Rectal smooth muscle tissue (tissue), 1 donor: Measurements from ENCODE around the gene PPP2R5D.
A peak's percentile ranks its signal among the peaks of the same experiment; 100 is the strongest.
"Not testable (repeated sequence)": the region's sequence is repeated elsewhere in the genome, so short reads cannot be mapped to it uniquely, and the experiment has no call there.

Source experiments
- H3K27ac ChIP-seq: one replicate; pipeline ENCODE4 v1.7.0; 2013; ENCODE audit warnings: low read depth, low read length, inconsistent platforms
- H3K27me3 ChIP-seq: one replicate; pipeline ENCODE4 v1.7.0; 2013; ENCODE audit warnings: low read length; ENCODE audit not compliant: control insufficient read depth, insufficient read depth
- H3K36me3 ChIP-seq: one replicate; pipeline ENCODE4 v1.7.0; 2013; ENCODE audit warnings: low read length; ENCODE audit not compliant: control insufficient read depth, insufficient read depth
- H3K4me1 ChIP-seq: one replicate; pipeline ENCODE4 v1.7.0; 2013; ENCODE audit warnings: low read length; ENCODE audit not compliant: control insufficient read depth, insufficient read depth
- H3K4me3 ChIP-seq: one replicate; pipeline ENCODE4 v1.7.0; 2013; ENCODE audit warnings: low read length
- H3K9ac ChIP-seq: one replicate; pipeline ENCODE4 v1.7.0; 2013; ENCODE audit warnings: low read length

The PPP2R5D gene

GRCh38 chr6:42984924-42985475 lies 630 bp downstream of the PPP2R5D start:
- Histone ChIP-seq H3K4me1 (peaks cover 3% of the 10 kb centered on the region), H3K9ac (peak overlapping the region; percentile 64), H3K27me3 (no peaks in the 10 kb centered on the region)

GRCh38 chr6:42987533-42988451 lies 3.4 kb downstream of the PPP2R5D start:
- H3K9ac ChIP-seq, result no peak overlapping the region
- peaks cover 3% of the 10 kb centered on the region for H3K4me1 ChIP-seq
- peaks cover 9% of the 10 kb centered on the region for H3K36me3 ChIP-seq
- H3K27ac ChIP-seq, result no peak overlapping the region
- H3K4me3 ChIP-seq, result no peak overlapping the region
- no peaks in the 10 kb centered on the region for H3K27me3 ChIP-seq

More at GRCh38 chr6:42984924-42985475, 630 bp downstream of the PPP2R5D start:
- peak overlapping the region; percentile 79 for H3K27ac ChIP-seq
- H3K36me3 ChIP-seq, result peaks cover 2% of the 10 kb centered on the region
- H3K4me3 ChIP-seq, result peak overlapping the region; percentile 60

DNA sequence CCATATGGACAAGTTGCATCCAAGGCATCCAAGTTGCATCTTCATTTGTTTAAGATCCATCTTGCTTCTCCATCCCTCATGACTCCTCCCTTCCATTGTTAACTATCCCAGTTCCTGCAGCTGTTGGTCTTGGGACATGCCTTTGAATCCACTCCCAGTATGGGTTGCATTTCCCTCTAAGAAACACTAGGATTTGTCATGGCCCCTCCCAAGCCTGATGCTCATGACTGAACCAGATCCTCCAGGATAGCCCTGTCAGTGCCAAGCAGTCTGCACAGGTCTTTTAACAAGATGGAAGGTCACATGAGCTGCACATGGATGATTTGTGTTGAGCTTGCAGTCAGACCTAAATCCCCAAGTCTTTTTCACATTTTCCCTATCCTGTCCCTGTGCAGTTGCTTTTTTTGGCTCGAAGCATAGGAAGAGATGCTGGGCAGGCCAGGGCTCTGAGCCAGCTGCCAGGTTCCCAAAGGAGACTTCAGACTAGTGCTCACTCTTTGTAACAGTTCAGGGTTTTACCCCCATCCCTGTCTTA lies 4.2 kb downstream of the PPP2R5D start:
- Histone ChIP-seq H3K4me3 (no peak overlapping the region), H3K27me3 (no peaks in the 10 kb centered on the region), H3K4me1 (peaks cover 3% of the 10 kb centered on the region), H3K9ac (no peak overlapping the region), H3K36me3 (peaks cover 9% of the 10 kb centered on the region), H3K27ac (no peak overlapping the region)

DNA sequence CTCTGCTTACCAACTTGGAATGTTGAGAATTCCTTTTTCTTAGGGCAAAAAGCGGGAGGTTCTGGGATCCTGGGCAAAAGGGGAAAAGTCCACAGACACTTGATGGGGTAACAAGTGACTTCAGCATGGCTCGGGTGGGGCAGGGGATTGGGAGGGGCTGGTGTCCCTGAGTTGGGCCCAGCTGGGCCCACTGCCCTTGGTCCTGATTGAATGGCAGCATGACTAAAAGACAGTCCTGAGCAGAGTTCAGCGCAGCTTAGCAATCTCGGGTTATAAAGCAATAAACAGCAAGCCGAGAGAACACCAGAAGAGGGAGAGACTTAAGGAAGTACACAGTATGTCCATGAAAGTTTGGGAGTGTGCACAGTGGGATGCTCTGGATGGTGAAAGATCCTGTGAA lies 5.6 kb downstream of the PPP2R5D start:
- Histone ChIP-seq H3K27ac (no peak overlapping the region), H3K36me3 (peaks cover 9% of the 10 kb centered on the region), H3K4me3 (no peak overlapping the region)

DNA sequence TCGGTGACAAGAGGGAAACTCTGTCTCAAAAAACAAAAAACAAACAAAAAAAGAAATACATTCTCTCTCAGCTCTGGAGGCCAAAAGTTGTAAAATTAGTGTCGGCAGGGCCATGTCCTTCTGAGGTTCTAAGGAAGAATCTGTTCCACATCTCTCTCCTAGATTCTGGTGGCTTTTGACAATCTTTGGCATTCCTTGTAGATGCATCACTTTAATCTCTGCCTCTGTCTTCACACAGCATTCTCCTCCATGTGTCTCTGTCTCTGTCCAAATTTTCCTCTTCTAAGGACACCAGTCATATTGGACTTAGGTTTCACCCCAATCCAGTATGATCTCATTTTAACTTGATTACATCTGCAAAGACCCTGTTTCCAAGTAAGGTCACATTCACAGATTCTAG lies 9.1 kb downstream of the PPP2R5D start:
- Histone ChIP-seq H3K36me3 (peaks cover 9% of the 10 kb centered on the region), H3K27ac (no peak overlapping the region), H3K4me1 (no peaks in the 10 kb centered on the region)

More for the DNA sequence above, 5.6 kb downstream of the PPP2R5D start:
- Histone ChIP-seq H3K9ac (no peak overlapping the region), H3K4me1 (peaks cover 3% of the 10 kb centered on the region), H3K27me3 (no peaks in the 10 kb centered on the region)

DNA sequence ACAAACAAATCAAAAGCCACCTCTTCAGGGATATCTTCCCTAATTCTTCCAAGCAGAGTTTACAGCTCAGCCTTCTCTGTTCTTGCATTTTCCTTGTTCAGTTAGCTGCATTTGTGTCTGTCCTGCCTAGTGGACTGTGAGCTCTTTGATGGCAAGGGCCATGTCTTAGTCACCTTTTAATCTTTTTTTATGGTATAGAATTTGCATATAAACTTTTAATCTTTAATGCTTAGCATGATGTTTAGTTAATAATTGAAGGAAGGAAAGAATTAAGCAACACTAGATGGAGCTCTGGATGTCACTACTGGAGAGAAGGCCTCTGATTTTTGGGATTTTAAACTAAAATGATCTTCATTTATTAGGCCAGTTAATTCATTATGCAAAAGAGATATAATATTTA lies 12.1 kb downstream of the PPP2R5D start:
- no peaks in the 10 kb centered on the region for H3K27me3 ChIP-seq
- H3K4me1 ChIP-seq, result no peaks in the 10 kb centered on the region
- H3K27ac ChIP-seq, result no peak overlapping the region
- H3K4me3 ChIP-seq, result no peak overlapping the region
- peaks cover 3% of the 10 kb centered on the region for H3K36me3 ChIP-seq
- H3K9ac ChIP-seq, result no peak overlapping the region

More for the DNA sequence above, 9.1 kb downstream of the PPP2R5D start:
- Histone ChIP-seq H3K27me3 (no peaks in the 10 kb centered on the region), H3K4me3 (no peak overlapping the region), H3K9ac (no peak overlapping the region)

- not testable (repeated sequence) for H3K27ac ChIP-seq, H3K27me3 ChIP-seq, H3K4me3 ChIP-seq, H3K4me1 ChIP-seq, H3K9ac ChIP-seq, H3K36me3 ChIP-seq
These were observed 13.8 kb downstream of the PPP2R5D start for GRCh38 chr6:42998205-42998604.

- Histone ChIP-seq H3K27ac (no peak overlapping the region), H3K36me3 (peaks cover 5% of the 10 kb centered on the region), H3K9ac (no peak overlapping the region), H3K4me3 (no peak overlapping the region), H3K27me3 (no peaks in the 10 kb centered on the region), H3K4me1 (no peaks in the 10 kb centered on the region)
These were observed 17.5 kb downstream of the PPP2R5D start for GRCh38 chr6:43001843-43002242.

DNA sequence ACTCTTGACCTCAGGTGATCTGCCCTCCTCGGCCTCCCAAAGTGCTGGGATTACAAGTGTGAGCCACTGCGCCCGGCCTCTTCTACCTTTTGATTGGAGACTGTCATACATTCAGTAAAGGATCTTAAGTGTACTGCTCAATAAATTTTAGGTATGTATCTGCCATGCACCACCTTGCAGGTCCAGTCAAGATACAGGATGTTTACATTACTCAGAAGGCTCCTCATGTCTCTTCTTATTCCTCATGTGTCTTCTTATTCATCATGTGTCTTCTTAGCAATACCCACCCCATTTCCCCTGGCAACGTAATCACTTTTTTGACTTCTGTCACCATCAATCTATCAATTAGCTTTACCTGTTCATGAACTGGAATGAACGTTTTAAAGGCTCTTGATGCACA lies 21.5 kb downstream of the PPP2R5D start:
- H3K4me3 ChIP-seq, result no peak overlapping the region
- H3K9ac ChIP-seq, result no peak overlapping the region
- no peaks in the 10 kb centered on the region for H3K4me1 ChIP-seq
- peaks cover 31% of the 10 kb centered on the region for H3K36me3 ChIP-seq
- no peak overlapping the region for H3K27ac ChIP-seq
- no peaks in the 10 kb centered on the region for H3K27me3 ChIP-seq

GRCh38 chr6:43006251-43006650 lies 21.9 kb downstream of the PPP2R5D start:
- no peak overlapping the region for H3K9ac ChIP-seq
- H3K36me3 ChIP-seq, result peaks cover 31% of the 10 kb centered on the region
- H3K27me3 ChIP-seq, result no peaks in the 10 kb centered on the region
- H3K4me3 ChIP-seq, result no peak overlapping the region
- H3K27ac ChIP-seq, result no peak overlapping the region
- no peaks in the 10 kb centered on the region for H3K4me1 ChIP-seq

DNA sequence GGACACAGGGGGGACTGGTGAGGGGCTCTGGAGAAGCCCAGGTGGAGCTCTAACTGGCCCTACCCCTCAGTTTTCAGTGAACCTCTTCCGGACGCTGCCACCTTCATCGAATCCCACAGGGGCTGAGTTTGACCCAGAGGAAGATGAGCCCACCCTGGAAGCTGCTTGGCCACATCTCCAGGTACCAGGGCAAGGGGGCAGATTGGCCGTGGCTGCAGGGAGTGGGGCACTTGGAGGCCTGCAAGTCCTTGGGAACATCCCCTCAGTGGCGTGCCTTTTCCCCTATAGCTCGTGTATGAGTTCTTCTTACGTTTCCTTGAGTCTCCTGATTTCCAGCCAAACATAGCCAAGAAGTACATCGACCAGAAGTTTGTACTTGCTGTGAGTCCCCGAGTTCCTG lies 22.8 kb downstream of the PPP2R5D start:
- Histone ChIP-seq H3K9ac (no peak overlapping the region), H3K4me1 (no peaks in the 10 kb centered on the region), H3K27ac (no peak overlapping the region), H3K27me3 (no peaks in the 10 kb centered on the region), H3K36me3 (peaks cover 31% of the 10 kb centered on the region), H3K4me3 (no peak overlapping the region)

GRCh38 chr6:43009124-43009523 lies 24.8 kb downstream of the PPP2R5D start:
- no peak overlapping the region for H3K9ac ChIP-seq
- H3K4me3 ChIP-seq, result no peak overlapping the region
- H3K4me1 ChIP-seq, result peaks cover 7% of the 10 kb centered on the region
- no peak overlapping the region for H3K27ac ChIP-seq
- H3K36me3 ChIP-seq, result peaks cover 31% of the 10 kb centered on the region
- H3K27me3 ChIP-seq, result no peaks in the 10 kb centered on the region
